ENCODE measurements around the gene FSD2. TPM values are rescaled to one million over a fixed set of nuclear protein-coding genes. Genes with fewer than 3 reads are reported as not detected.

The FSD2 gene
- total RNA-seq, 1 donor from 2014 or later = not detected

- Histone ChIP-seq H3K36me3 (peaks cover 10 to 27% of the 10 kb centered on the region in 2 donors), H3K4me1 (peaks cover 7 to 16% of the 10 kb centered on the region in 2 donors), H3K27me3 (no peaks in the 10 kb centered on the region), H3K4me3 (peak overlapping the region; percentile 90 to 91), H3K9me3 (no peaks in the 10 kb centered on the region), H3K27ac (peak overlapping the region; percentile 98 to 100)
- DNase-seq (ENCODE audit: low spot score in 2 of 2) = no peak
- intact Hi-C loops (cut with DNase I) = no loop called here
- no peak for TF ChIP-seq CTCF (IDR thresholded peaks at IDR 0.05)
Measured at GRCh38 chr15:82810890-82811426, 5.1 kb upstream of the FSD2 start.

GRCh38 chr15:82810061-82810889 is 4.4 kb upstream of the FSD2 start:
- H3K4me1 ChIP-seq = peaks cover 7 to 16% of the 10 kb centered on the region in 2 donors
- peak in 1 of 3 experiments; percentile 0 for TF ChIP-seq CTCF (IDR thresholded peaks at IDR 0.05)
- peak overlapping the region; percentile 90 to 91 for H3K4me3 ChIP-seq
- no peaks in the 10 kb centered on the region for H3K27me3 ChIP-seq
- intact Hi-C loops (cut with DNase I) = no loop called here
- peaks cover 10 to 22% of the 10 kb centered on the region in 2 donors for H3K36me3 ChIP-seq
- H3K27ac ChIP-seq = peak overlapping the region; percentile 98 to 100
- DNase-seq (ENCODE audit: low spot score in 2 of 2) = no peak
- no peaks in the 10 kb centered on the region for H3K9me3 ChIP-seq

- H3K27me3 ChIP-seq = no peaks in the 10 kb centered on the region
- intact Hi-C loops (cut with DNase I) = loop anchor here (1.0 to 5.0 kb wide), 7 partner anchors 23 to 762 kb away; partner anchors contain the start of genes BTBD1, MEX3B, RAMAC and RPS17
Measured at GRCh38 chr15:82809308-82810060, 3.6 kb upstream of the FSD2 start, which contains the start of gene WHAMM. WHAMM (plus strand) TSS chr15:82809628; CDS start chr15:82809727, 99 bp downstream.

GRCh38 chr15:82808634-82809041 is 2.8 kb upstream of the FSD2 start:
- TF ChIP-seq CTCF (IDR thresholded peaks at IDR 0.05) = no peak
- H3K4me3 ChIP-seq = peak overlapping the region in 1 of 2 donors; percentile 91
- peaks cover 7 to 16% of the 10 kb centered on the region in 2 donors for H3K4me1 ChIP-seq
- intact Hi-C loops (cut with DNase I) = loop anchor here (1.0 to 5.0 kb wide), 7 partner anchors 24 to 761 kb away; partner anchors contain the start of genes BTBD1, MEX3B, RAMAC and RPS17
- H3K27ac ChIP-seq = peak overlapping the region; percentile 74 to 98
- no peaks in the 10 kb centered on the region for H3K27me3 ChIP-seq
- DNase-seq (ENCODE audit: low spot score in 2 of 2) = no peak
- no peaks in the 10 kb centered on the region for H3K9me3 ChIP-seq
- peaks cover 1 to 9% of the 10 kb centered on the region in 2 donors for H3K36me3 ChIP-seq

More at GRCh38 chr15:82809308-82810060, 3.6 kb upstream of the FSD2 start, which contains the start of gene WHAMM:
- no peaks in the 10 kb centered on the region for H3K9me3 ChIP-seq
- H3K4me3 ChIP-seq = peak within 1 kb of the TSS; percentile 90 to 91
- peaks cover 7 to 16% of the 10 kb centered on the region in 2 donors for H3K4me1 ChIP-seq
- H3K36me3 ChIP-seq = peaks cover 10 to 18% of the 10 kb centered on the region in 2 donors
- peak within 1 kb of the TSS; percentile 98 to 100 for H3K27ac ChIP-seq
- peak; percentile 99 for DNase-seq (ENCODE audit: low spot score in 2 of 2)
- TF ChIP-seq CTCF (IDR thresholded peaks at IDR 0.05) = peak in 1 of 3 experiments; percentile 8

Measured in ascending aorta (tissue), 2 donors.